GM06990 (cell line): Measurements from ENCODE around the gene EYS.
"Not testable (repeated sequence)": the region's sequence is repeated elsewhere in the genome, so short reads cannot be mapped to it uniquely, and the experiment has no call there.

Experiments
- DNase-seq: peaks from one replicate; pipeline ENCODE4 v3.0.0-alpha.2; 2011; ENCODE audit not compliant: insufficient read length; ENCODE audit errors: extremely low read depth
- H3K27me3 ChIP-seq: replicated peaks from 2 replicates; pipeline ENCODE4 v1.6.0; 2011; ENCODE audit warnings: low read length; ENCODE audit not compliant: control insufficient read depth, insufficient read depth
- H3K36me3 ChIP-seq: 2 replicates; pipeline ENCODE4 v1.5.1; 2011; ENCODE audit warnings: low read length; ENCODE audit not compliant: control insufficient read depth, insufficient read depth
- H3K4me3 ChIP-seq: replicated peaks from 2 replicates; pipeline ENCODE4 v1.5.1; 2011; ENCODE audit warnings: low read depth, mild to moderate bottlenecking, control low read depth, low read length
- TF ChIP-seq, protein P1 (sequence below): IDR thresholded peaks from 2 replicates; pipeline ENCODE4 v1.5.1; 2011; ENCODE audit warnings: low read length, control low read depth, mild to moderate bottlenecking, inconsistent platforms; ENCODE audit not compliant: insufficient read depth, poor library complexity, severe bottlenecking

Gene EYS

DNA sequence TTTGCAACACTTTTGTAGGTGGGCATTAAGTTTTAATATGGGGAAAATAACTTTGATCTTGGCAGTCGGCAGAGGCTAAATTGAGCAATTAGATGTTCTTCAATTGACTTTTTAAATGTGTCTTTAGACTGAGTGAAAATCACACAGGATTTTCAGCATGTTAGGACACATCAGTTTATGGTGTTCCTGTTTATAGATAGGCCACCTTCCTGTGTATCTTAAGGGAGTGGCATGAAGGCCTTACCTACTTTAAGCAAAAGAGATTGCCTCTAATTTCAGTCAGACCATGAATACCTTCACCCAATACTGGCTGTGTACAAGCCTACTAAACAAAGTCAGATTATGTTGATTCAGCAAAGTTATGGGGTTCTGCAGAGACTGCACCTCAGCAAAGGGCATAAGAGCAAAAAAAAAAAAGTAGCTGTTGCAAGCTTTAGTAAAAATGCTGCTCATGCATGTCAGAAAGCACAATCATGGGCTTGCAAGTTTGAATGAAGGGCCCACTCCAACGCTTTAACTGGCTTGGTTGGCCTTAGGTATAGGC lies 1223.0 kb downstream of the EYS start:
- TF ChIP-seq, protein P1, sequence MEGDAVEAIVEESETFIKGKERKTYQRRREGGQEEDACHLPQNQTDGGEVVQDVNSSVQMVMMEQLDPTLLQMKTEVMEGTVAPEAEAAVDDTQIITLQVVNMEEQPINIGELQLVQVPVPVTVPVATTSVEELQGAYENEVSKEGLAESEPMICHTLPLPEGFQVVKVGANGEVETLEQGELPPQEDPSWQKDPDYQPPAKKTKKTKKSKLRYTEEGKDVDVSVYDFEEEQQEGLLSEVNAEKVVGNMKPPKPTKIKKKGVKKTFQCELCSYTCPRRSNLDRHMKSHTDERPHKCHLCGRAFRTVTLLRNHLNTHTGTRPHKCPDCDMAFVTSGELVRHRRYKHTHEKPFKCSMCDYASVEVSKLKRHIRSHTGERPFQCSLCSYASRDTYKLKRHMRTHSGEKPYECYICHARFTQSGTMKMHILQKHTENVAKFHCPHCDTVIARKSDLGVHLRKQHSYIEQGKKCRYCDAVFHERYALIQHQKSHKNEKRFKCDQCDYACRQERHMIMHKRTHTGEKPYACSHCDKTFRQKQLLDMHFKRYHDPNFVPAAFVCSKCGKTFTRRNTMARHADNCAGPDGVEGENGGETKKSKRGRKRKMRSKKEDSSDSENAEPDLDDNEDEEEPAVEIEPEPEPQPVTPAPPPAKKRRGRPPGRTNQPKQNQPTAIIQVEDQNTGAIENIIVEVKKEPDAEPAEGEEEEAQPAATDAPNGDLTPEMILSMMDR: no peak
- DNase-seq: no peak
- no peaks in the 10 kb centered on the region for H3K36me3 ChIP-seq

DNA sequence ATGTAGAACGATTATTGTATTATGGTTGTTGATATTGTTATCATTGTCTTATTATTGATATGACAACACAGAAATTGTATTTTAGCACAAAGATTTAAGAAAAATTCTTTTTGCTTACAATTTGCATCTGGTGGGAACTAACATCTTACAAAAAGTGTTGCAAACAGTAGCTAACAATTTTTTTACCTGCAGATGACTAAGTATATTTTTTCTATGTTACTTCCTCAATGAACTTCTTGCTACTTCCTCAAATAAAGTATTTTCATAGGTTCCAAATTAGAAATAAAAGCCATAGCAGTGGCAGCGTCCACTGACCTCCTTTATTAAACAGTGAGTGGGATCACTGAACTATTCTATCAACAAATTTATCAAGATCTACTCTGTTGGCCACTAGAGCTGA lies 1224.4 kb downstream of the EYS start:
- H3K27me3 ChIP-seq: no peaks in the 10 kb centered on the region
- TF ChIP-seq, protein P1: no peak
- no peak for DNase-seq
- no peaks in the 10 kb centered on the region for H3K36me3 ChIP-seq
- no peak overlapping the region for H3K4me3 ChIP-seq

More for the DNA sequence above, 1223.0 kb downstream of the EYS start:
- Histone ChIP-seq H3K27me3 (no peaks in the 10 kb centered on the region), H3K4me3 (no peak overlapping the region)

DNA sequence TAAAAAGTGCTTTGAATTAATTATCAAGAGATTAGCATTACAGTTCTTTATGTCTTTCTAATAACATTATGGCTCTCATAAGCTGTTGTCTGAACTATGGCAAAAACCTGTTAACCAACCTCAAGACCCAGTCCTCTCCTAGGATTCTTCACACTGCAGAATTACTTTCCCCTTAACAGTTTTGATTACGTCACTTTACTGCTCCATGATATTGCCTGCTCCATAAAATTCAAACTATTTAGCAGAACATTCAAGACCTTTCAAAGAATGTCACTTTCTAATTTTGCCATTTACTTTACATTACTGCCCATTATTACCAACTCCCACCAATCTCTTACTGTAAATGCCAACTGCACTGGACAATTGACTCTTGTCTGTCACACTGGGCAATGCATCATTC lies 1227.9 kb downstream of the EYS start:
- TF ChIP-seq, protein P1: no peak
- Histone ChIP-seq H3K27me3 (no peaks in the 10 kb centered on the region), H3K36me3 (no peaks in the 10 kb centered on the region), H3K4me3 (no peak overlapping the region)
- DNase-seq: no peak

GRCh38 chr6:64477391-64477790 lies 1229.6 kb downstream of the EYS start:
- DNase-seq: no peak
- Histone ChIP-seq H3K36me3 (no peaks in the 10 kb centered on the region), H3K4me3 (no peak overlapping the region), H3K27me3 (no peaks in the 10 kb centered on the region)
- TF ChIP-seq, protein P1: no peak

- H3K36me3 ChIP-seq: no peaks in the 10 kb centered on the region
- no peak for DNase-seq
- TF ChIP-seq, protein P1: no peak
- H3K4me3 ChIP-seq: no peak overlapping the region
- no peaks in the 10 kb centered on the region for H3K27me3 ChIP-seq
These were observed 1230.1 kb downstream of the EYS start for GRCh38 chr6:64476935-64477334.

GRCh38 chr6:64469405-64469804 lies 1237.6 kb downstream of the EYS start:
- DNase-seq, H3K27me3 ChIP-seq, H3K4me3 ChIP-seq, H3K36me3 ChIP-seq: not testable (repeated sequence)
